Activated effector memory CD4-positive, alpha-beta T cell treated with Interleukin-2 at 50 U/mL for 16 hours (primary cell): ENCODE data around the gene HOXA6.

Experiments
- DNase-seq: peaks from one replicate; pipeline ENCODE4 v3.0.0-alpha.2; 2020

The HOXA6 gene

DNA sequence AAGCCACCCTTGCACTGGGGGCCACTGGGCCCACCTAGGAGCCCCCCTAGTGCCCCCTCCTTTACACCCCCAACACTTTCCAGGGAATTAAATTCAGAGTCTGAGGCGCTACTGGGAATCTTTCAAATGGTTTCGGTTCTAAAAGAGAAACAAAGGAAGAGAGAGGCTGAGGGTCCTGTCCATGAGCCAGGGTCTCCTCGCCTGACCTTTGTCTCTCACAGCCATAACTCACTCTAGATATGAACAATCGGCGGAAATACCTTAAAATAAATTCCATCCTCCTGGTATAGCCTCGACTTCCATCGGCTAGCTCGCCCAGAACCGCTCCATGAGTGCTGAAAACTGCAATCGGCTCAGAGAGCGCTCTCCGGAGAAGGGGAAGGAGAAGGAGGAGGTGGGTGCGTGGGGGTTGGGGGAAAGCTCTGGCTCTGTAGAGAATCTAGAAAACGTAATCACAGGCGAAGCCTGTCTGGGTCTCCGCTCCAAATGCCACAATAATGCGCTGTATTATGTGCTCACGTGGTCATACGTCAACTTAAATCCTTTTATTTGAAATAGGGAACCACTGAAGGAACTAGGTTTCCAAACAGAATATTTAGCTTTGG is 29.6 kb downstream of the HOXA6 start:
- no peak for DNase-seq

GRCh38 chr7:27116962-27117886 is 30.4 kb downstream of the HOXA6 start:
- no peak for DNase-seq

DNA sequence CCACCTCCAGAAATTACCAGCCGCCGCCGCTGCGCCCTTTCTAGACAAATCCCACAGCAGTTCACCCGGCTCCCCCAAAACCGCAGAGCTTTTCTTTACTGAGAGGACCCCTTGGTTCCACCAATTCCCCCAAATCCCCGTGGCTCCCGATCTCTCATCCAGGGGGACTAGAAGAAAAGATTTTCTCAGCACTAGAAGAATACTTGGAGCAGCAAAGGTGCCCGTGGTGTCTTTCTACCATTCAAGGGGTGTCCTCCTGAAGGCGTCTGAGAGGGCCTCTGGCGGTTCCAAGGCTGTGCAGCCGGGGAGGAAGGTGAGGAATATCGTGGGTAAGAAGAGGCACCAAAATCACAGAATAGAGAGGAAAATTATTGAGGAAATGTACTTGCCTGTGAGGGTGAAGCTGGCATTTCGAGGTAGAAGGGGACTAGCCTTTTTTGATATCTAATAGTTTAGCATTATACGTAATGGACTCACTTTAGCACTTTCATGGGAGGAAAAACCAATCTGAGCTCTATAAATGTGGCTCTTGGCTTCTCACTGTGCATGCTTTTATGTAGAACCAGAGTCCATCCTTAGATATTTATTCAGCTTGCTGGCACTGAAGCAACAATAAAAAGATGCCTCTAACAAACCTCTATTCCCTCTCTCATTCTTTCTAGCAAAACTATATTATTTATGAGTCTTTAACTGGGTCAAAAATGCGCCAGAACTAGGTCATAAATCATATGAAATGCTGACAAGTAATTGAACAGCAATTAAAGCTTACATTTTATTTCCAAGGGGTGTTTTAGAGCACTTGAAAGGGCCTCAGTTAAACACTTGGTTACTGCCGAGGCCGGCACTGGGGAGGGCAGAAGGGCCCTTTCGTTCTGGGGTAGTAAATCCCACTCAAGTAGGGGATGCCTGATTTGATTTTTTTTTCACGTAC is 31.3 kb downstream of the HOXA6 start:
- DNase-seq: no peak

DNA sequence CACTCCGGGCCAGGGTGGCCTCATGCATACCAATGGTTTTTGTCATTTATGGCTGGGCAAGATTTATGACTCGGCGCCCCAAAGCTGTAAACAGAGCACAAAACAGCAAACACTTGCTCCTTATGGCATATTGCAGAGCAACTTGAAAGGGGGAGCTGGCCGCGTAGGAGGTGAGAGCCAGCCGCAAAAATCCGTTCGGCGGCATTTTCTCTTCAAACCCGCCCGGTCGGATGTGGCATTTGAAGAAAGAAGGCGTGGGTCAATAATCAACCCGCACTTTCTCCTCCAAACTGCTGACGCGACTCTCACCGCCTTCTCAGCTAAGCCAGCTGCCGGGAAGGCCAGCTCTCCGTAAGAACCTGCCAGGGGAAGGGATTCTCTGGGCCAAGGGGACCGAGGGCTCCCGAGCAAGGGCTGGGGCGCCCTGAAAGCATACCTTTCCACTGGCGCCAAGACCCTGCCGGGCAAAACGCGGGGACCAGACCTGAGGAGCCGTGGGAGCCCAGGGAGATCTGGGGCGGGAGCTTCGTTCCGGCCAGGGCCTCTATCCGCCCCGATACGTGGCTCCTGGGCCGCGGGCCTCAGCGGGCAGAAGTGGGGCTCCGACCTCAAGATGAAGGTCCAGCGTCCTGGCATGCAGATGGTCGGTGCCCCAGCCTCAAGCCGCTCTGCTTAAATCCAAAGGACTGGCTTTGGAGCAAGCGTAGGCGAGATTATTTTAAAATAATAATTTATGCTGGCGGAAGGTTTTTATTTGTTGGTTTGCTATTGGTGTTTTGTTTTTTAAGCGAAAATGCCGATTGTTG is 32.1 kb downstream of the HOXA6 start:
- DNase-seq: no peak

DNA sequence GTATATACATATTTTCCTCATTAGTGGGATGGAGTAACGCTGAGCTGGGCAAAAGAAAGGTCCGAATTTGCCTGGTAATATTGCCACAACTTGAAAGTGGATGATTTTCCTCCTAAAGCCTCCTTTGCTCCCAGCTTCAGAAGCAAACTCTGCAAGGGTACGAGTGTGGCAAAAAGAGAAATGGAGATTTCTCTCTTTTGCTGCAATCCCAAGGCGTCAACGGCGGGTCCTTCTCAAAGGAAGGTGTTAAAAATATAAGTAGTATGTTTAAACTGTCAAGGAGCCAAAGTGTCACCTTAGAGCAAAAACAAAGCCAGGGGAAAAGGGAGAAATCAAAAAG is 32.7 kb downstream of the HOXA6 start:
- DNase-seq: no peak

GRCh38 chr7:27113991-27114769 is 33.4 kb downstream of the HOXA6 start:
- no peak for DNase-seq

DNA sequence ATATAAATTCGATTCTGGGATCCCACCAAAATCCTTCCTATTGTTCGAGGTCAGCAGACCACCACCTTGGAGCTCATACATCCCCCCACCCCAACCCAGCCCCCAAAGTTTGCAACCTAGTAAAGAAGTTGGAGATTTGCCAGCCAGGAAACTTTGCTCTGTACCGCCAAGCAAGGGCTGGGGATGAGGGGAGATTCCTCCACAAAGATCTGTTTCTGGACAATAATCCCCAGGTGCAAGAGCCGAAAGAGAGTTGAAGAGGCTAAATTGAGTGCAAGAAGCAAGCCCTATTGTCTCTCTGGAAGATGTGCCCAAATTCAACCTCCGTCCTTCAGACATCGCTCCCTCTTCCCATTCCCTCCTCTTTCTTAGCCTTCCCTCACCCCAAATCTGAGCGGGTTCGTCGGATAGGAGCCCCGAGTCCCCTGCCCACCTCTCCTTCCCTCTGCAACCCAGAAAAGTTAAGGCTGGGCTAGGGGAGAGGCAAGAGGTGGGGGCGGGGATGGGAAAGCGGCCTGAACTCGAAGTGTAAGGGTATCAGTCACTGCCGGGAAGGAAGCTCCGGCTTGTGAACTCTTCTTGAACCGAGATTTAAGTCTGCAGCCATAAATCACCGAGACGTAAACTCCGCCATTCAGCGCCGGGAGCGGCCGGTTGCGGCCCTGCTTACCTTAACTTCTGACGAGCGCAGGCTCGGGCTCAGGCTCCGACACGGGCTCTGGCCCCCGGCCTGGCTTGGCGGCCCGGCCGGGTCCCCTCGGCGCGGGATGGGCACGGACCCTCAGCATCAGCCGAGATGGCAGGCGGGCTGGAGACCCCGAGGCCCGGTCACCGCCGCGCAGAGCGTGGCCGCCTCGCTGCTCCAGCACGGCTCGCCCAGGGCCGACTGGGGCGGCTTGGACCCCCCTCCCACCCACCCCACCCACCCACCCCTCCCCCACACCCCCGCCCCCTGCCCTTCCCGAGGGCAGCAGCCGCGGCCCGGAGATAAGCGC is 34.3 kb downstream of the HOXA6 start:
- DNase-seq: no peak

DNA sequence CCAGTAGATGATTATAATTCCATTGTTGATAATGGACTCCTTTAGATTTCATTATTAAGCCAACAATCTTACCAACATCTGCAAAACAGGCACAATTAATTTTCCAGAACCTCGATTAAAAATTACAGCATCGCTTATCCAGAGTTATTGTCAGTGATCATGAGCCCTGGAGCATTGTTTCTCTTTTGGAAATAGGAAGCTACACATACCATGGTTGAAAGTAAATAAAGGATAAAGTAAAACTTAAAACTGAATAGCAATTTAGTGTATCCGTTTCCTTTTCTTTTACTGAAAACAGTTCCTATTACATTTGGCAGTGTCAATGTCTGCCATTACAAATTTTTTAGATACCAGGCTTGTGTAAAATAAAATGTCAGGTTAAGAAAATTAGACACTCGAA is 35.2 kb downstream of the HOXA6 start:
- DNase-seq: no peak

DNA sequence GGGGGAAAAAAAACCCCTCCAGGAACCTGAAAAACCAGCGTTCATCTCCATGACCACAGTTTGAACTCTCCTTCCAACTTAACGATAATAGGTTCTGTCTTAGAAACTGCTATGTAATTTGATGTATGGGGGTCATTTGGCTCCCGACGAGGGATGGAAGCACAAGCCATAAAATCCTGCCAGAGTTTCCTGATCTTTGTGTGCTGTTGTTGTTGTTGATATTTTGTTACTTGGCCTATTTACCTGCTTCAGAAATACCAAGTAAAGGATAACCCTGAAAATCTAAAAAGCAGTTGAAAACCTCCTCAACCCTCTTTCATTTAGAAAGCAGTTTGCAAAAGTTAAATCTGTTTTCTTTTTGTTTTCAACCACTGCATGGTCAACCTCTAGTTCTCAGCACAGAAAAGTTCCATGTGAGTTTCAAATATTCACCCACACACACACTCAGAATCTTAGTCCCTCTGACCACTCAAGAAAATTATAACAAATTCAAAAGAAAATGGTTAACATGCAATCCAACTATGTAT is 35.8 kb downstream of the HOXA6 start:
- no peak for DNase-seq

GRCh38 chr7:27111042-27111750 is 36.4 kb downstream of the HOXA6 start:
- no peak for DNase-seq

- no peak for DNase-seq
These were observed 37.2 kb downstream of the HOXA6 start for GRCh38 chr7:27110186-27111031.

GRCh38 chr7:27109466-27110185 is 37.9 kb downstream of the HOXA6 start:
- no peak for DNase-seq

DNA sequence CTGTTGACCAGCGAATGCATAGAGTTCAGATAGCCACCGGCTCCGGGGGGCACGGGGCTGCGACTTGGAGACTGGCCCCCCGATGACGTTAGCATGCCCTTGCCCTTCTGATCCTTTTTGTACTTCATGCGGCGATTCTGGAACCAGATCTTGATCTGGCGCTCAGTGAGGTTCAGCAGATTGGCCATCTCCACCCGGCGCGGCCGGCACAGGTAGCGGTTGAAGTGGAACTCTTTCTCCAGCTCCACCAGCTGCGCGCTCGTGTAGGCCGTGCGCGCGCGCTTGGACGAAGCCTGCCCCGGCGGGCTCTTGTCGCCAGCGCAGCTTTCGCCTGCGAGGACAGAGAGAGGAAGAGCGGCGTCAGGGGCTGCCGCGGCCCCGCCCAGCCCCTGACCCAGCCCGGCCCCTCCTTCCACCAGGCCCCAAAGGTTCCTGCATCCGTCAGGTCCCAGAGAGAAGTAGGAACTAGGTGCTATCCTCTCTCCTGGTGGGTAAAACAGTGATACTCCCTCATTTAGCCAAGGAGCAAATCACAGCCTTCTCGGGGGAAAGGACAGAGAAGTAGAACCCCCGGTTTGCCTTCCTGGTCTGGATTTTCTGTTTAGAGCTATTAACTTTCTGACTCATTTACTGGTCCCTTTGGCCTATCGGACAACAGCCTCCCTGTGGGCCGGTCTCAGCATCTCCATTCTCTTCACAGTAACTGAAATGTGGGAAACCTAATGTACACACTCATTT is 39.0 kb downstream of the HOXA6 start:
- no peak for DNase-seq

GRCh38 chr7:27107391-27108381 is 39.9 kb downstream of the HOXA6 start:
- DNase-seq: no peak

GRCh38 chr7:27106901-27107240 is 40.7 kb downstream of the HOXA6 start:
- DNase-seq: no peak
